ENCODE results near the gene MEX3A.

- TF ChIP-seq EZH2 (IDR thresholded peaks at IDR 0.05), result no peak
- TF ChIP-seq CTCF (IDR thresholded peaks at IDR 0.05), result no peak
These were observed 25.9 kb downstream of the MEX3A start for GRCh38 chr1:156056326-156056849.
